SKM-1 (cell line): ENCODE measurements around the gene FGFRL1.
"Not testable (repeated sequence)": the region's sequence is repeated elsewhere in the genome, so short reads cannot be mapped to it uniquely, and the experiment has no call there.

Experiments used
- DNase-seq: peaks from one replicate; lab custom pipeline; 2025; ENCODE audit not compliant: unreplicated experiment; lab: John Stamatoyannopoulos, UW

FGFRL1 gene

GRCh38 chr4:992297-993110 is 18.9 kb upstream of the FGFRL1 start:
- no peak for DNase-seq

GRCh38 chr4:993111-994029 is 18.1 kb upstream of the FGFRL1 start, which contains the start of gene SLC26A1:
Gene SLC26A1 (minus strand): TSS chr4:993404. CDS start chr4:991703, 1,701 bp downstream.
- DNase-seq: no peak

GRCh38 chr4:995311-996026 is 16.0 kb upstream of the FGFRL1 start:
- no peak for DNase-seq

GRCh38 chr4:996030-996996 is 15.1 kb upstream of the FGFRL1 start:
- no peak for DNase-seq

GRCh38 chr4:996997-997374 is 14.4 kb upstream of the FGFRL1 start:
- no peak for DNase-seq

- DNase-seq: no peak
Observed at GRCh38 chr4:997375-998071, 13.9 kb upstream of the FGFRL1 start.

GRCh38 chr4:998096-998691 is 13.2 kb upstream of the FGFRL1 start:
- DNase-seq: no peak

- not testable (repeated sequence) for DNase-seq
Observed at GRCh38 chr4:999240-999863, 12.1 kb upstream of the FGFRL1 start.

GRCh38 chr4:999882-1000425 is 11.5 kb upstream of the FGFRL1 start:
- no peak for DNase-seq

- no peak for DNase-seq
Observed at GRCh38 chr4:1000686-1001260, 10.7 kb upstream of the FGFRL1 start.

- no peak for DNase-seq
Observed at GRCh38 chr4:1001561-1002130, 9.8 kb upstream of the FGFRL1 start.

GRCh38 chr4:1002131-1002630 is 9.2 kb upstream of the FGFRL1 start:
- DNase-seq: no peak

- no peak for DNase-seq
Observed at GRCh38 chr4:1002631-1003251, 8.7 kb upstream of the FGFRL1 start.

- no peak for DNase-seq
Observed at GRCh38 chr4:1003271-1004070, 8.0 kb upstream of the FGFRL1 start.

- DNase-seq: no peak
Observed at GRCh38 chr4:1004071-1004418, 7.4 kb upstream of the FGFRL1 start.
